GF-D8 (cell line): ENCODE measurements around the gene NFX1.

Experiments
- DNase-seq: peaks from one replicate; lab custom pipeline; 2025; lab: John Stamatoyannopoulos, UW

NFX1 gene

DNA sequence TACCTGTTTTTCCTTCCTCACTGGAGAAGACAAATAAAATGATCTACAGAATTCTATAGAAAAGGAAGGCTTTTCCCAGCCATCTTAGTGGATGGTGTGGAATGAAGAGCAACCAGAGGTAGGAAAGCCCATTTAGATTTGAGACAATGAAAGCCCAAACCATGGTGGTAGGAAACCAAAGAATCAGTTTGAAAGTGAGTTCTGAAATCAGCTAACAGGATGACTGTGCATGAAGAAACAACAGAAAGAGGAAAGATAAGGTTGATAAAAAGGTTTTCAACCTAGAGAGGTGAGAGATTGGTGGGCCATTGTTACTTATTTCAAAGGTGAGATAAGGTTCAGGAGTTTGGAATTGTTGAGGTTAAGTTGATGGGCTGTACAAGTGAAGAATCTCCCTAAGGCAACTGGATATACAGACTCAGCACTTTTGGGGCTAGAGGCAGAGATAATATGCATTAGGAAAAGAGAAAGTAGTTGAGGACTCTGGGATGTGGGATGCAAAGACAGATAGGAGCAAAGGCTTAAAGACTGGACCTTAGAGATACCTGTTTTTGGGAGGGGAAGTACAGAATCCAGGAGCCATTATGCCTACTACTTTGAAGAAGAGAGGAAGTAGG lies 23.1 kb upstream of the NFX1 start:
- no peak for DNase-seq

GRCh38 chr9:33270146-33270545 lies 20.2 kb upstream of the NFX1 start:
- no peak for DNase-seq

DNA sequence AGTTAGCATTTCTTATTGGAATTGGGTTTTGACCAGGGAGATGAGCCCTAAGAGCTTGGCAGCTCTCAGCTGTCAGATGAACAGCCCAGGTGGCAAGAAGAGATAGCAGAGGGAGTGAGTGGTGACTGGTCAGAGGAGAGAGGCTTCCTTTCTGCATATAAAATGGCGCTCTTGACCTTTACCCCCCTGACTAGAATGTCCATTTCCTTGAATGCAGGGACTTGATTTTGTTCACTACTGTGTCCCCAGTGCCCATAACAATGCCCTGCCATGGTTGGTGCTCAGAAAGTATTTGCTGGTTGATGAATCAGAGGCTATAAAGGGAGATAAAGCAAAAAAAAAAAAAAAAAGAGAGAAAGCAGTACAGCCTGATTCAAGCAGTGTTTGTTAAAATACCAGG lies 18.3 kb upstream of the NFX1 start:
- DNase-seq: no peak

DNA sequence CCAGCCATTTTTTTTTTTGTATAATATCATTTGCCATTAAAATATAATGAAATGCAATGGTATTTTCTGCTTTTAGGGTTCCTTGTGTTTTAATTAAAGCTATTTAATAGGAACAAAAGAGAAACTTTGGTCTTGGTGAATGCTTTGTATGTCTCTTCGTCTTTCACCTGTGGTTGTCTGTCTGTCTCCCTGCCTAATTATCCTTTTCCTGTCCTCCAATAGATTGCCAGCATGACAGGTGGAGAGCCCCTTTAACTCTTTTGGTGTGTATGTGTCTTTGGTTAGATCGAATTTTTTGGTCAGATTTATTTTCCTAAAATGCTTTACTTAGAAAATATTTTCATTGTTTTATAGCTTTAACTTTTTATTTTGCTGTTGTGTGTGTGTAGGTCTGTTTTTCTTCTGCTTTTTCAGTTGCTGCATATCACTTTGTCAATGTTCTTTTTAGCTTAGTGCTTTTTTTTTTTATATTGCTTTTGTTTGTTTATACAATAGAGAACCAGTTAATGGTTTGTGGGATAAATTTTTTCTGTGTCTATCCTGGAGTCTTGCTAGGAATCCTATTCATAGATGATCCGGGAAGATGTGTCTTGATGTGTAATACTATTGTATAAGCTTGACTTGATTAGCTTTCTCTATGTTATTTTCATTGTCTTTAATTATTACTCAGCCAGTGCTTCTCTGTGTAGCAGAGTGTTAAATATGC lies 16.9 kb upstream of the NFX1 start:
- no peak for DNase-seq

- DNase-seq: no peak
These were observed 16.4 kb upstream of the NFX1 start for GRCh38 chr9:33273972-33274328.

GRCh38 chr9:33277484-33277883 lies 12.8 kb upstream of the NFX1 start:
- DNase-seq: no peak

DNA sequence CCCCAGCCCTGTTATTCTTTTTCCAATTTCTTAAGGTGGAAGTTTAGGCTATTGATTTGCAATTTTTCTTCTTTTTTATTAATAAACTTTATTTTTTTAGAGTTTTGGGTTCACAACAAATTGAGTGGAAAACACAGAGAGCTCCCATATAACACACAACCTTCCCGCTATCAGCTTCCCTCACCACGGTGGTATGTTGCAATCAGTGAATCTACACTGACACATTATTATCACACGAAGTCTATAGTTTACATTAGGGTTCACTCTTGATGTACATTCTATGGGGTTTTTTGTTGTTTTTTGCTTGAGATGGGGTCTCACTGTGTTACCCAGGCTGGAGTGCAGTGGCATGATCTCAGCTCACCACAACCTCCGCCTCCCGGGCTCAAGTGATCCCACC lies 4.8 kb upstream of the NFX1 start:
- no peak for DNase-seq

GRCh38 chr9:33287087-33287490 lies 3.2 kb upstream of the NFX1 start:
- DNase-seq: peak; percentile 58

- DNase-seq: no peak
These were observed 2.1 kb upstream of the NFX1 start for GRCh38 chr9:33288235-33288634.

- no peak for DNase-seq
These were observed 1.4 kb upstream of the NFX1 start for GRCh38 chr9:33288828-33289483.

DNA sequence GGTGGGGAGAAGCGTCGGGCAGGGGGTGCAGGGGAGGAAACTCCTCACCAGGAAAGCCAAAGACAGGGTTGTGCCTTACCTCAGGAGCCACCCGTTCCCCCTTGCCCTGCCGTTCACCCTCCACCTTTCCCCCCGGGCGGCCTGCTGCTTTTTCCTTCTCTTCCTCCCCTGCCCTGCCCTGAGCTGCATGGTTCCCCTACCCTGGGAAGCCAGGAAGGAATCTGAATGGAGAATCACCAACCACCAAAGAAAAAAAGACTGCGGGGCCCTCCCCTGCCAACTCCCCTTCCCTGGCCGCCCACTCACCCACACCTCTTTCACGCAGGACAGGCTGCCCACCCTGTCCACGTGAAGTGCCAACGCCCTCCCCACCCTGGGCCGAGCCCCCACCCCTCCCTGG lies 820 bp upstream of the NFX1 start:
- no peak for DNase-seq

DNA sequence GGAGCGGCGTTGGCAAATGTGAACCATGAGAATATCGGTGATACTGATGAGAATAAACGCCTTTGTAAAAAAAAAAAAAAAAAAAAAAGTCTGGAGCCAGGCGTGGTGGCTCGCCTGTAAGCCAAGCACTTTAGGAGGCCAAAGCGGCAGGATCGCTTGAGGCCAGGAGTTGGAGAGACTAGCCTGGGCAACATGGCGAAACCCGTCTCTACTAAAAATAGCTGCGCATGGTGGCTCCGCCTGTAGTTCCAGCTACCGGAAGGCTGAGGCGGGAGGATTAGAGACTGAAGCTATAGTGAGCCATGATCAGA lies 425 bp upstream of the NFX1 start:
- DNase-seq: no peak

GRCh38 chr9:33291031-33291397 lies 698 bp downstream of the NFX1 start:
- no peak for DNase-seq

- no peak for DNase-seq
These were observed 1.6 kb downstream of the NFX1 start for GRCh38 chr9:33291901-33292300.

- DNase-seq: no peak
These were observed 3.5 kb downstream of the NFX1 start for GRCh38 chr9:33293782-33294181.

DNA sequence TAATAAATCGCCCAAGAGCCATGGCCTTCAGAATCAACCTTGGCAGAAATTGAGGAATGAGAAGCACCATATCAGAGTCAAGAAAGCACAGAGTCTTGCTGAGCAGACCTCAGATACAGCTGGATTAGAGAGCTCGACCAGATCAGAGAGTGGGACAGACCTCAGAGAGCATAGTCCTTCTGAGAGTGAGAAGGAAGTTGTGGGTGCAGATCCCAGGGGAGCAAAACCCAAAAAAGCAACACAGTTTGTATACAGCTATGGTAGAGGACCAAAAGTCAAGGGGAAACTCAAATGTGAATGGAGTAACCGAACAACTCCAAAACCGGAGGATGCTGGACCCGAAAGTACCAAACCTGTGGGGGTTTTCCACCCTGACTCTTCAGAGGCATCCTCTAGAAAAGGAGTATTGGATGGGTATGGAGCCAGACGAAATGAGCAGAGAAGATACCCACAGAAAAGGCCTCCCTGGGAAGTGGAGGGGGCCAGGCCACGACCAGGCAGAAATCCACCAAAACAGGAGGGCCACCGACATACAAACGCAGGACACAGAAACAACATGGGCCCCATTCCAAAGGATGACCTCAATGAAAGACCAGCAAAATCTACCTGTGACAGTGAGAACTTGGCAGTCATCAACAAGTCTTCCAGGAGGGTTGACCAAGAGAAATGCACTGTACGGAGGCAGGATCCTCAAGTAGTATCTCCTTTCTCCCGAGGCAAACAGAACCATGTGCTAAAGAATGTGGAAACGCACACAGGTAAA lies 4.5 kb downstream of the NFX1 start:
- no peak for DNase-seq

DNA sequence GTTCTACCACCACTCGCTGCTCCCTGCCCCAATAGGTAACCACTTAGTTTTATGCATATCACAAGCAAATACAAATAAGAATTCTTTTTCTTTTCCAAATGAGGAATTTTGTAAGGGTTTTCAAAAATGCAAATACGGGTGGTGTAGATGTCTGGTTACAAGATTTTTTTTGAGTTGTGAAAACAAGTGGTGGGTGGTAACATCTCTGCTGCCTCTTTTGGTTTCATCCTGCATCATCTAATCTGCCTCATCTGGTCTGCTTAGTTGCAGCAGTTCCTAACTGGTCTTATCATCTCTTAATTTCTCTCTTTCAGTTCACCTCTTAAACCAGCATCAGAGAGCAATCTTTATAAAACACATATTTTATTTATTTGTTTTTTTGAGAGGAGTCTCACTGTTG lies 5.3 kb downstream of the NFX1 start:
- DNase-seq: no peak

DNA sequence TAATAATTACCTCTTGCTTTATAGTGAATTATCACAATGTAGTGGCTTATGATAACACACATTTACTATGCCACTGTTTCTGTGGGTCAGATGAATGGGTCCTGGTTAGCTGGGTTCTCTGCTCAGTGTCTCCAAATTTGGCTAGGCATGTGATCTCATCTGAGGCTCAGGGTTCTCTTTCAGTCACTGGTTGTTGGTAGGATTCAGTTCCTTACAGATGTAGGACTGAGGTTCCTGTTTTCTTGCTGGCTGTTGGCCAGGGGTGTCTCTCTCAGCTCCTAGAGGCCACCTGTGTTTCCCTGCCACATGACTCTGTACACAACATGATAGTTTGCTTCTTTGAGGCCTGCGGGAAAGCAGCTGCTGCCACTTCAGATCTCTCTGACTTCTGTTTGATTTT lies 7.1 kb downstream of the NFX1 start:
- DNase-seq: peak; percentile 94

GRCh38 chr9:33300546-33300945 lies 10.2 kb downstream of the NFX1 start:
- DNase-seq: no peak

DNA sequence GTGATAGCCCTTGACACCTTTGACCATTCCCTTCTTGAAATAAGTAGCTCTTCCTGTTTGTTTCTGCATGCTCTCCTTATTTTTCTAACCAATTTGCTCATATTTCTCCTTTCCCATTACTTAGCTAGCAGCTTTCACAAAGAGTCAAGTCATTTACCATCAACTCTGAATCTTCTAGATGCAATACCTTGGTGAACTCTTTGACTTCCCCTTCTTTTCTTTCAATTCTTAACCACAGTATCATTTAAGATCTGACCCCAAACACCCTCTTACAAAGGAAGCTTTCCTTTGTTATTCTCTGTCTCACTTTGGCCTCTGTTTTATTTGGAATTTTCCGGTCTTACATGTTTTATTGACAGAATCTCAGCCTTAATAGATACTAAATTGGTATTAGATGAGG lies 14.0 kb downstream of the NFX1 start:
- peak; percentile 28 for DNase-seq

DNA sequence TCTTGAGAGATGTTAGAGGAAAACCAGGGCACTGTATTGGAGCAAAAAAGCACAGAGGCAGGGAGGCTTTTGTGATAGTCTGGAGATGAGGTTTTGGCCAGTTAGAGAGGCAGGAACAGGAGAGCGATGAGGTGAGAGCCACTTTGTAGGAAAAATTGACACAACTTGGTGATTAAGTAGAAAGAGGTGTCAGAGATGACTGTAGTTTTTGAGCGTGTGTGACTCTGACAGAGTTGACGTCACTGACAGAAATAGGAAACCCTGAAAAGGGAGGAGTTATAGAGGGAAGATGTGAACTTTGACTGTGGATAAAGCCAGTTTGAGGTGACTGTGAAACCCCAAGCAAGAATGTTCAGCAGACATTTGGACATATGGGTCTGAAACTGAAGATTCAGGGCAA lies 15.7 kb downstream of the NFX1 start:
- DNase-seq: no peak

DNA sequence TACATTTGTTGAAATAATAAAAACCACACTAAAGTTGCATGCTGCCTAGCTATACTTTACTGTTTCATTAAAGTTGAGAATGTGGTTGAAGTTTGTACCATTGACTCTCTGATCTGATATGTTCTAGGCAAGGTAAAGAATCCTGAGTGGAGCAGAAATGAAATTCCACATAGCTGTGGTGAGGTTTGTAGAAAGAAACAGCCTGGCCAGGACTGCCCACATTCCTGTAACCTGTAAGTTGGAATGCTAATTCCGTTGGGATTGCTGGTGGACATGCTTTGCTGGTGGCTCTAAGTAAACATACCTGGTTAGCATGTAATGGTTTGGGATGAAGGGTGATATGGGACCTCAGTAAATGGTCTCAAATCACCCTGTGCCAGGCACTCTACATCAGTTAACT lies 16.8 kb downstream of the NFX1 start:
- no peak for DNase-seq

DNA sequence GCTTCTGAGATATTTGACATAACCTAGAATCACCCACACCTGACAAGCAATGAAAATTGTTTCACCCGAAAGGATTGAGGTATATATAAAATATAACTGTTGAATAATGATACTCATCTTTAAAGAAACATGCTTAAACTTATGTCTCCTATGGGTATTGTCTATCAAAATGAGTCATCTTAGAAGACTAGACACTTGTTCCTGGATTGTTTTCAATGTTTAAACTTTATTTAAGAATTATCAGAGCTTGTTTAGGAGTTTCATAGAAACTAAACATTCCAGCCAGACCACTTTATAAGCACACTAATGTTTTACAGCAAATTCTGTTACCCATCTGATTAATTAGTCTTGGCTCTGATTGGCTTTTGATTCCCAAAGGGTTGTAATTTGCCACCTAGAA lies 19.6 kb downstream of the NFX1 start:
- DNase-seq: no peak
